Iris pigment epithelial cell (primary cell): ENCODE data around the gene MRPS27.

ENCODE experiments used
- DNase-seq: peaks from one replicate; pipeline ENCODE4 v3.0.0-alpha.2; 2011; ENCODE audit warnings: low read depth

MRPS27 gene

GRCh38 chr5:72290356-72291133 is 29.5 kb downstream of the MRPS27 start:
- peak; percentile 81 for DNase-seq

- DNase-seq = no peak
These were observed 31.1 kb downstream of the MRPS27 start for GRCh38 chr5:72288924-72289323.

- no peak for DNase-seq
These were observed 33.2 kb downstream of the MRPS27 start for GRCh38 chr5:72286798-72287197.

- DNase-seq = no peak
These were observed 34.6 kb downstream of the MRPS27 start for GRCh38 chr5:72285424-72285821.

GRCh38 chr5:72284559-72285423 is 35.2 kb downstream of the MRPS27 start:
- no peak for DNase-seq

GRCh38 chr5:72283358-72283757 is 36.7 kb downstream of the MRPS27 start:
- peak; percentile 23 for DNase-seq

GRCh38 chr5:72282878-72283277 is 37.2 kb downstream of the MRPS27 start:
- DNase-seq = peak; percentile 81

- peak; percentile 93 for DNase-seq
These were observed 38.1 kb downstream of the MRPS27 start for GRCh38 chr5:72281764-72282499.

- DNase-seq = no peak
These were observed 38.6 kb downstream of the MRPS27 start for GRCh38 chr5:72281430-72281763.

GRCh38 chr5:72280581-72281069 is 39.4 kb downstream of the MRPS27 start:
- DNase-seq = peak; percentile 75

GRCh38 chr5:72276219-72276752 is 43.8 kb downstream of the MRPS27 start:
- no peak for DNase-seq

- DNase-seq = peak; percentile 54
These were observed 46.5 kb downstream of the MRPS27 start for GRCh38 chr5:72273547-72273946.

GRCh38 chr5:72272398-72272797 is 47.6 kb downstream of the MRPS27 start:
- no peak for DNase-seq

GRCh38 chr5:72271702-72272101 is 48.3 kb downstream of the MRPS27 start:
- no peak for DNase-seq

- DNase-seq = no peak
These were observed 50.0 kb downstream of the MRPS27 start for GRCh38 chr5:72270037-72270436.

- DNase-seq = no peak
These were observed 50.6 kb downstream of the MRPS27 start for GRCh38 chr5:72269411-72269780.

- peak; percentile 53 for DNase-seq
These were observed 51.2 kb downstream of the MRPS27 start for GRCh38 chr5:72268753-72269410.

- no peak for DNase-seq
These were observed 51.8 kb downstream of the MRPS27 start for GRCh38 chr5:72268260-72268659.

- no peak for DNase-seq
These were observed 52.4 kb downstream of the MRPS27 start for GRCh38 chr5:72267685-72268084.

- no peak for DNase-seq
These were observed 53.2 kb downstream of the MRPS27 start for GRCh38 chr5:72266862-72267261.

GRCh38 chr5:72265032-72265877 is 54.8 kb downstream of the MRPS27 start:
- DNase-seq = no peak
